HG03097 (cell line): ENCODE measurements around the gene TRIM8.

Source experiments
- ATAC-seq: cut with Tn5 transposase; IDR thresholded peaks from one replicate; pipeline ENCODE4 v1.9.1; 2021; ENCODE audit not compliant: unreplicated experiment, low FRiP score

Gene TRIM8

GRCh38 chr10:102648269-102648888 is 4.1 kb downstream of the TRIM8 start:
- no peak for ATAC-seq

- ATAC-seq, result no peak
These were observed 4.9 kb downstream of the TRIM8 start for GRCh38 chr10:102648889-102649796.

DNA sequence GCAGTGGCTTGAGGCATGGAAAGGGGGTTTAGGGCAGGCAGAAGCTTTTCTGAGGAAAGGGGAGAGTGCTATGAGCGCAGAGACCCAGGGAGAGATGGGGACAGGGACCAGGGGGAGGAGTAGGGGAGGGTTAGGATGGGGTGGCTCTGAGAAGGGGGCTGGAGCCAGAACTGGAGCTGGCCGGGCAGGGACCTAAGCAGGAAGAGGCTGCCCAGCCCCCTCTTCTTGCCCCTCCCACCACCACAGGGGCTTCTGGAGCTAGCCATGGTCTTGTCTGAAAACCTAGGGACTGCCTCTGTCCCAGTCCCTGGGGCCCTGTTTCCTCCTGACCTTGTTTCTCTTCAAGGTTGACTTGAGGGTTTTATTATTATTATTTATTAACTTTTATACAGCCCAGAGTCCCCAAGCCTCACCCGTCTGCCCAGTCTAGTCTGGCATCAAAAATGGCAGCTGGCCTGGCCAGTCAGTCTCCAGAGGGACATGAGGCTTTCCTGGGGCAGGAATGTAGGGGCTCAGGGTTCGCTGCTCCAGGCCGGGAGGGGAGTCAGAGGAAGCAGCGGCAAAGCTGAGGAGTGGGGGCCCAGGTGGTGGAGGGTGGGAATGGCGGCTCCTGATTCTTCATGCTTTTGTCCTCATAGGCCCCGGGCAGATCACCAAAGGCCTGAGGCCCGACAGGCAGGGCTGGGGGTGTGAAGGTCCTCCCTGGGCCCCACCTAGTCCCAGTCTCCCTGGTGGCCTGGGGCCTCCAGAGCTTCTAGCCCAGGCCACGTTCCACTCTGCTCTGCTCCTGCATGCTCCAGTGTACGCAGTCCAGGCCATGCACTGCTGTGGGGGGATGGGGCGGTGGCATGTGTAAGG is 5.7 kb downstream of the TRIM8 start:
- ATAC-seq, result no peak

DNA sequence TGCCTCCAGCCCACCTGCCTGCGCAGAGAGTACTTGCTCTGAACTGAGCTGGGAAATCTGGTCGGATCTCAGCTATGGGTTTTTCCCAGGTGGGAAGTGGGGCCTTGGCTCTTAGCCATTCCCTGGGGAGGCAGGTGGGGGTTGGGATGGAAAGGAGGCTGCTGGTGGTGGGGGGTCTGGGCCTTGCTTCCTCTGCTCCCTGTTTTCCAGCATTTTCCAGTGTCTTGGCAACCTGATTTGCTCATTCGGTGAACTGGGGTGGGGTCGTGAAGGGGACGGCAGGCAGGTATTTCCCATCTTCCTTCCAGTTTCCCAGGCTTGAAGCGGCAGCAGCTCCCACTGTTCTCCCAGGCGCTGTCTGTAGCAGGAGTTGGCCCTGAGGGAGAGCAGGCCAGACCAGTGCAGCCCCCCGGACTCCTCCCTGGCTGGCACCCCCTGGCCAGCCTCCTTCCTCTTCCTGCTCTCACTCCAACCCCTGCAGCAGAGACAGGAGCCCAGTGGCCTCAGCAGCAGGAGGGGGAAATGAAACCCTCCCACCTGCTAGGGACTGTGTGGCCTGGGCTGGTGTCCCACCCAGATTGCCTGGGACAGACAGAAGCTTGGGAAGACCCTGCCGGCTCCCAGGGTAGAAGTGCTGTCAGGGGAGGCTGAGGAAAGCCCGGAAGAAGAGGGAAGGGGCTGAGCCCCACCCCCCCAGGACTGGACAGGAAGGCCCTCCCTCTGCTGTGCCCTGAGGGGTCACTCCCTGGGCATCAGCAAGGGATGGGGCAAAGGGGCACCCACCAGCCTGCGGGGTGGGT is 6.6 kb downstream of the TRIM8 start:
- ATAC-seq, result no peak

- ATAC-seq, result no peak
These were observed 7.3 kb downstream of the TRIM8 start for GRCh38 chr10:102651455-102652169.

DNA sequence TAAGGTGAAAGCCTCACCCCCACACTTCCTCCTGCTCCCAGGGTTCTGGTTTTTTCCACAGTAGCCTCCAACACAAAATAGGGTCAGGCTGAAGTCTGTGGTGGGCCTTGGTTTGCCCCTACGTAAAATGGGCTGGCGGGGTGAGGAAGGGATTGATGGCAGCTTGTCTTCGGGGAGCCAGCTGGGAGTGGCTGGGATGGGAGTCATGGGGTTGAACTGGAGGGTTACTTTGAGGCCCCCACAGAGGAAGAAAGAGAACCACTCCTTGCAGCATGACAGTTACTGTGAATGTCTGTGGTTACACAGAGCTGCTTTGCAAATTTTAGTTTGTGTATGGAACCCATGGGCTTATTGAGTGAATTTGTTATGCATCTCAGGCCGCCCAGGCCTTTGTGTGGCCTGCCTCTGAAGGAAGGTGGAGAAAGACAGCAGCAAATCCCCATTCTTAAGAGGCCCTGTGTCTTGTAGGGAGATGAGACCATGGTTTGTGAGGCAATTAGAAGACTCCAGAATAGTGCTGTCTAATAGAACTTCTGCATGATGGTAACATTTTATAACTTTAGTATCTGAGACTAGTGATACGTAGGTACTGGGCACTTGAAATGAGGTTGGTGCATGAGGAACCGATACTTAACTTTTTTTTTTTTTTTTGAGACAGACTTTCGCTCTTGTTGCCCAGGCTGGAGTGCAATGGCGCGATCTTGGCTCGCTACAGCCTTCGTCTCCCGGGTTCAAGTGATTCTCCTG is 8.1 kb downstream of the TRIM8 start:
- ATAC-seq, result no peak

- ATAC-seq, result no peak
These were observed 8.8 kb downstream of the TRIM8 start for GRCh38 chr10:102653060-102653459.

- ATAC-seq, result no peak
These were observed 10.3 kb downstream of the TRIM8 start for GRCh38 chr10:102654566-102654965.

- no peak for ATAC-seq
These were observed 10.7 kb downstream of the TRIM8 start for GRCh38 chr10:102654969-102655368.

DNA sequence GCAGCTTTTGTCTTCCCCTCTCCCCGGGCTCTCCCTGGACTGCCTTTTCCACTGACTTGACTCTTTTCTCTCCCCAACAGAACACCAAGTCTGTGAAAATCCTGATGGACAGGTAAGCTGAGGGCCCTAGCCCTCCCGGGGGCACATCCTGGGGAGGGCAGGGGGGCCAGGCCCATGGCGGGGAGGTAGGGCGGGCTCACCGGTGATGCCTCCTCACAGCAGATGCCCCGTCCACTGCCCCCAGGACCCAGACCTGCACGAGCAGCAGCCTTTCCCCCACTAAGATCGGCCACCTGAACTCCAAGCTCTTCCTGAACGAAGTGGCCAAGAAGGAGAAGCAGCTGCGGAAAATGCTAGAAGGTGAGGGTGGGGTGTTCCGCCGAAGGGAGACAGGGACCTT is 11.7 kb downstream of the TRIM8 start:
- no peak for ATAC-seq

- no peak for ATAC-seq
These were observed 12.6 kb downstream of the TRIM8 start for GRCh38 chr10:102656791-102657371.

- no peak for ATAC-seq
These were observed 13.2 kb downstream of the TRIM8 start for GRCh38 chr10:102657451-102657850.

DNA sequence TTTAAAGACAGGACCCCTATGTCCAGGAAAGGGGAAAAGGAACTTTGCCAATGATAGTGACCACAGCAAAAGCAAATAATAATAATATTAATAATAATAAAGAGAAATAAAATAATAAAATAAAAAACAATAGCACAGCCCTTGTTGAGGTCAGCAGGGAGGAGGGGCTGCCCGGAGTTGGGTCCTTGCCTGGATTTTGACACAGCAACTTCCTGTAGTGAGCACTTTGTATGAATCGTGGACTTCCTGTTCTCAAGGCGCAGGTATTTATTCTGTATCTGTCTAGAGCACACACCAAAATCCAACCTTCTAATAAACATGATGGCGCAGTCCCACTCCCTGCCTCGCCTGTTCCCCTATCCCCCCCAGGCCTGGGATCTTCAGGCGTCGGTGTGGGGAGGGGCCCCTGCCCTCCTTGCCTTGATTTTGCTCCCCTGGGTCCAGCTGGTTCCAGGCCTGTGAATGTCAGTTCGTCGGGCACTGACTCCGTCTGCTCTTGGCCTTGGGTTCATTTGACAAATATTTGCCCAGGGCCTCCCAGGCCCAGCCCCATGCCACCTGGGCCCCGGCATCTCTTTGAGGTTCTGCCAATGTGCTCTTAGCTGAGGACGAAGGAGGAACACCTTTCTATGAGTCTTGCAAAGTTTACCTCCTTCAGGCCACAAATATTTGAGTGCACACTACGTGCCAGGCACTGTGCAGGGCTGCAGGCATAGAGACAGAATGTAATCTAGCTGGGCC is 13.9 kb downstream of the TRIM8 start:
- no peak for ATAC-seq

DNA sequence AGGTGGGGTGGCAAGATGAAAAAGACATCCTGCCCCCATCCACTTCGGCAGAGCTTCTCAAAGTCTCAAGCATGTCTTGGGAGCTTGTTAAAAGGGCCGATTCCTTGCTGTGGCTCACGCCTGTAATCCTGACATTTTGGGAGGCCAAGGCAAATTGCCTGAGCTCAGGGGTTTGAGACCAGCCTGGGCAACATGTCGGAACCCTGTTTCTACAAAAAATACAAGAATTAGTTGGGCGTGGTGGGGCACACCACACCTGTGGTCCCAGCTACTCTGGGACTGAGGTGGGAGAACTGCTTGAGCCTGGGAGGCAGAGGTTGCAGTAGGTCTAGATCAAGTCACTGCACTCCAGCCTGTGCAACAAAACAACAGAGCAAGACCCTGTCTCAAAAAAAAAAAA is 14.5 kb downstream of the TRIM8 start:
- ATAC-seq, result no peak

DNA sequence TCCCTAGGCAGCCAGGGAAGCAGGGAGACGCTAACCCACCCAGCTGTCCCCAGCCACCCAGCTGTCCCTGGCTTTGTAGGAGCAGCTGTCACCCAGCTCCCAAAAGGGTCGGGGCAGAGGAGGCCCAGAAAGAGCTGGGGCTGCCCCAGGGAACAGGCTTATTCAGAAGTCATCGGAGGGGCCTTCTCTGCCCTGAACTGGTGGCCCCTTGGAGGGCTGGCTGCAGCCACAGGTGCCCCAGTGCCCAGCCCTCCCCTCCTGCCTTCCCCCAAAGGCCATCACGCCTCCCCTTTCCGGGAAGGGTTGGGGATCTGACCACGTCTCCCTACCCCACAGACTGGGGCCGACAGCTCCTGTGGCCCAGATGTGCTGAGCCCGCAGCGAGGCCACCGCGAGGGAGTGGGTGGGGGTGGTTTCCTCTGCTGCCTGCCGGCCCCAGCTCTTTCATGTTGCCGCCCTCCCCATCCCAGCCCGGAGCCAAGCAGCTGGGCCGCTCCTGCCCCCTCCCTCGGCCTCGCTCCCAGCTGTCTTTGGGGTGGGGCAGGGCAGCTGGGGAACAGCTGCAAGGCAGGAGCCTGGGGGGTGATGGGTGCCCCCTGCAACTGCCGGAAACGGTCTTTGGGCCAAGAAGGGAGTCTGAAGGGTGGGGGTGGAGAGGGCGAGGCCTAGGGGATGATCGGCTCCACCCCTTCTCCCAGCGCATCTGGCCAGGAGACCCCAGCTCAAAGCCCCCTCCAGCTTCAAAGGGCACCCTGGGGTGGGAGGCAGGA is 16.8 kb downstream of the TRIM8 start:
- peak; percentile 78 for ATAC-seq

DNA sequence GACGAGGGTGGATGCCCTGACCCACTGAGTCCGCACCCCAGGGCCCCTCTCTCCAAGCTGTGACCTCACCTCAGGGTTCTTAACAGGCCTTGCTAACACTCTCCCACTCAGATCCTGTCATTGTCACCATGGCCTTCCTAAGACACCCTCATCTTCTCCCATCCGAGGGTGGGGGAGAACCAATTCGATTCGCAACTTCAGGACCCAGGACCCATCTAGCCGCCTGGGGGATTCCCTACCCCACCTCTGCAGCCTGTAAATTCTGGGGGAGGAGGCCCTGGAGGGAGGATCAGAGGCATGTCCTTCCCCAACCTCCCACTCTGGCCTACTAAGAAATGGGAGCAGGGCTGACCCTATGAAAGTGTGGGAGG is 17.4 kb downstream of the TRIM8 start:
- ATAC-seq, result no peak

DNA sequence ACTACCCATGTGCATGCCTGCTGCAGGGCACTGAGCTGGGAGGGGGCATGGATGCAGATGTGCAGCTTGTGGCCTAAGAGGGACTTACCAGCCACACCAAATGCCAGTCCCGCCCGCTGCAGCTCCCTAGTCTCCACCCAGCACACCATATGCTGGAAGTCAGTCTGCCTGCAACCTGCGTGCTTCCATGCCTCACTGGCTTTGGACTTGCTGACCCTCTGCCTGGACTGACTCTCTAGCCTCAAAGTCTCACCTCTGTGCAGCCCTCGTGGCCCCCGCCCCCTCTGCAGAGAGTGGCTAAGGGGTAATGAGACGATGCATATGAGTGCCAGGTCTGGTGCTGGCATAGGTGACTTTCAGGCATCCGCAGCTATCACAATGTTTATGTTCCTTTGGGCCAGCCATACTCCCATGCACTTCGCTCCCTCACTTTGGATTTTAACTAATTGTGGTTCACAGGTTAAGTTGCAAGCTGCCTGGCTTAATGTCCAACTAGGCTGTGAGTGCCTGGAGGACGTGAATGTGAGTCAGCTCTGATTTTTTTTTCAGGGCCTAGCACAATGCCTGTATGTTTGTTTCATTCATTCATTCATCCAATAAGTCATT is 21.7 kb downstream of the TRIM8 start:
- no peak for ATAC-seq
